ENCODE results near the gene PCTP. TPM values are rescaled to one million over a fixed set of nuclear protein-coding genes. Genes with fewer than 3 reads are reported as not detected.

The PCTP gene
- total RNA-seq, 4 donors from 2014 or later, result 5.0 to 14.3 (median 6.9) TPM

DNA sequence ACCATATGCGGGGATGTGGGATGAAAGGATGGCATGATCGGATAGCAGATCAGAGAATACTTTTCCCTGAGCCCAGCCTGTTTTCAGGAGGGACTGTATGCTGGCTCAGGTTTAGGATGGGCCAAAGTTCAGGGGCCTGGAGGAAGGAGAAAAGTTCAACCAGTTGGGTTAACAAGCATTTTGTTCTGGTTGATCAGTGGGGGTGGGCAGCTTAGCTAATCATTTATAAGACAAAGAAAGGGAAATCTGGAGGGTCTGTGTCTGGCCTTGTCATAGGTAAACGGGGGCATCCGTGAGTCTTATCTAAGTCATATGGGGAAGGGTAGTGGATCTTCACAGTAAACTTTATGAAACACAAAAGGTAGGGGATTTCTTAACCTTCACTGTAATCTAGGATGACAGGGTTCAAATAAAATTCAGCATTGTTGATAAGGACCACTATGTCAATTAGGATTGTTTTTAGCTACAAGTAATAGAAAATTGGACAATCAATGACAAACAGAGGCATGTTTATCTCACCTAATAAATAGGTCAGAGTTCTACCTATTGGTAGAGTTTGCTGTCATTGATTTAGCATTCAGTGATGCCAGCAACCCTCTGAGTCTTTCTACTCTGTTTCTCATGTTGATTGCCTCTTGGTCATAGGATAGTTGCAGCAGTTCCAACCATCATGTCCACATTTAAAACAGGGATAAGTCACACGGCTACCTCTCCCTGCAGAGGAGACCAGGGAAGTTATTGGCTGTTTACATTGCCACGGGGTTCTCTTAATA is 11.4 kb downstream of the PCTP start:
- TF ChIP-seq, protein P1, sequence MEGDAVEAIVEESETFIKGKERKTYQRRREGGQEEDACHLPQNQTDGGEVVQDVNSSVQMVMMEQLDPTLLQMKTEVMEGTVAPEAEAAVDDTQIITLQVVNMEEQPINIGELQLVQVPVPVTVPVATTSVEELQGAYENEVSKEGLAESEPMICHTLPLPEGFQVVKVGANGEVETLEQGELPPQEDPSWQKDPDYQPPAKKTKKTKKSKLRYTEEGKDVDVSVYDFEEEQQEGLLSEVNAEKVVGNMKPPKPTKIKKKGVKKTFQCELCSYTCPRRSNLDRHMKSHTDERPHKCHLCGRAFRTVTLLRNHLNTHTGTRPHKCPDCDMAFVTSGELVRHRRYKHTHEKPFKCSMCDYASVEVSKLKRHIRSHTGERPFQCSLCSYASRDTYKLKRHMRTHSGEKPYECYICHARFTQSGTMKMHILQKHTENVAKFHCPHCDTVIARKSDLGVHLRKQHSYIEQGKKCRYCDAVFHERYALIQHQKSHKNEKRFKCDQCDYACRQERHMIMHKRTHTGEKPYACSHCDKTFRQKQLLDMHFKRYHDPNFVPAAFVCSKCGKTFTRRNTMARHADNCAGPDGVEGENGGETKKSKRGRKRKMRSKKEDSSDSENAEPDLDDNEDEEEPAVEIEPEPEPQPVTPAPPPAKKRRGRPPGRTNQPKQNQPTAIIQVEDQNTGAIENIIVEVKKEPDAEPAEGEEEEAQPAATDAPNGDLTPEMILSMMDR (IDR thresholded peaks at IDR 0.05), result no peak
- no peak for TF ChIP-seq POLR2A (IDR thresholded peaks at IDR 0.05)
- H3K4me3 ChIP-seq (ENCODE audit: low read depth, poor library complexity, severe bottlenecking), result no peak overlapping the region
- no peak for DNase-seq (ENCODE audit: low spot score in 2 of 2)
- WGBS, 2 donors, result 90 to 96% methylated on average over 6 of the region's 6 CpGs
- intact Hi-C loops (cut with DNase I; ENCODE audit: low total_unique reads), result no loop called here

DNA sequence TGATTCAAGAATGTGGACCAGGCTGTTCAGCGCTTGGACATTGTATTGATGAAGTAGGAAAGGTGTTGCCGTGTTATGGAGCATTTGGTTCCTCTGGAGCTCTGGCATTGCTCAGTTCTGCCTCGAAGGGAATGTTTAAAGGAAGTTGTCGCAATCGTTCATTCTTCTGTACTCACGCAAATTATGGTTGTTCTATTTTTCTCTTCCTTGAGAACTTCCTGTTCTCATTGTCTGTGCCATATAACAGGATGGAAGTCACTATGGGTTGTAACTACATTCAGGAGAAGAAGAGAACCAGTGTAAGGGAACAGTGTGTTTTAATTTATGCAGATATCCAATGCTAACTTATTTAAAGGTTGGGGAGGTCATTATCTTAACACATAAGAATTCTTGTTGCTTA is 13.0 kb downstream of the PCTP start:
- intact Hi-C loops (cut with DNase I; ENCODE audit: low total_unique reads), result no loop called here
- no peak for TF ChIP-seq POLR2A (IDR thresholded peaks at IDR 0.05)
- TF ChIP-seq, protein P1 (IDR thresholded peaks at IDR 0.05), result no peak
- no peak for DNase-seq (ENCODE audit: low spot score in 2 of 2)
- no peak overlapping the region for H3K4me3 ChIP-seq (ENCODE audit: low read depth, poor library complexity, severe bottlenecking)
- 62 to 64% methylated on average over 6 of the region's 6 CpGs for WGBS, 2 donors

DNA sequence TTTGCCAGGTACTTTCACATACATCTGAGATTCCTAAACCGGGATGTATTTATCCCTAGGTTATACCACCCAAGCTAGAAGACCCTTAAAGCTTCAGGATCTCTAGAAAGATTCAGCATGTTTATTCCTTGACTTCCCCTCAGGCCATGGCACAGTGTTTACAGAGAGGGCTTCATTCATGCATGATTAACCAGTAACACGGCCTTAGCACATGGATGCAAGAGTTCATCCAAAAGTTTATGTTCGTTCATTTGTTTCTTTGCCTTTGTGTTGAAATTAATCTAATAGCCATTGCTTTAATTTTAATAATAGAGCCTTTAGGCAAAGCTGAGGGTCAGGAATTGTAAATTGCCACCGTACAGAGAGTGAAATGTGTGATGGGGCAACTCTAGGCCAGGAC is 13.8 kb downstream of the PCTP start:
- intact Hi-C loops (cut with DNase I; ENCODE audit: low total_unique reads), result no loop called here
- DNase-seq (ENCODE audit: low spot score in 2 of 2), result no peak
- TF ChIP-seq POLR2A (IDR thresholded peaks at IDR 0.05), result no peak
- TF ChIP-seq, protein P1 (IDR thresholded peaks at IDR 0.05), result no peak
- 86 to 87% methylated on average over 4 of the region's 4 CpGs for WGBS, 2 donors
- H3K4me3 ChIP-seq (ENCODE audit: low read depth, poor library complexity, severe bottlenecking), result no peak overlapping the region

DNA sequence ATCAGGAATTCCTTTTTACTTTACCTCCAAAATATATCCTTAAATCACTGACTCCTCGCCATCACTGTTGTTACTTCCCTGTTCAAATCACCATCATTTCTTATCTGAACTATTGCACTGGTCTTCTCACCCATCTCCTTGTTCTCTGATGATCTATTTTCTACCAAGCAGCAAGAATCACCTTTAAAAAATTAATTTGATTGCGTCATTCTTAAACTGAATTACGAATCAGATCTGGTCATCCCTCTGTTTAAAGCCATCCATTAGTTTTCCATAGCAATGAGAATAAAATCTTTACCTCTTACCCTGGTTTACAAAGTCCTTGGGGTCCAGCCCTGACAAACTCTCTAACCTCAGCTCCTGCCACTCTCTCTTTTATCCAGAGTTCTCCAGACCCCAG is 14.6 kb downstream of the PCTP start:
- DNase-seq (ENCODE audit: low spot score in 2 of 2), result no peak
- intact Hi-C loops (cut with DNase I; ENCODE audit: low total_unique reads), result no loop called here
- 91 to 93% methylated on average over 3 of the region's 3 CpGs for WGBS, 2 donors
- TF ChIP-seq, protein P1 (IDR thresholded peaks at IDR 0.05), result no peak
- TF ChIP-seq POLR2A (IDR thresholded peaks at IDR 0.05), result no peak
- no peak overlapping the region for H3K4me3 ChIP-seq (ENCODE audit: low read depth, poor library complexity, severe bottlenecking)

DNA sequence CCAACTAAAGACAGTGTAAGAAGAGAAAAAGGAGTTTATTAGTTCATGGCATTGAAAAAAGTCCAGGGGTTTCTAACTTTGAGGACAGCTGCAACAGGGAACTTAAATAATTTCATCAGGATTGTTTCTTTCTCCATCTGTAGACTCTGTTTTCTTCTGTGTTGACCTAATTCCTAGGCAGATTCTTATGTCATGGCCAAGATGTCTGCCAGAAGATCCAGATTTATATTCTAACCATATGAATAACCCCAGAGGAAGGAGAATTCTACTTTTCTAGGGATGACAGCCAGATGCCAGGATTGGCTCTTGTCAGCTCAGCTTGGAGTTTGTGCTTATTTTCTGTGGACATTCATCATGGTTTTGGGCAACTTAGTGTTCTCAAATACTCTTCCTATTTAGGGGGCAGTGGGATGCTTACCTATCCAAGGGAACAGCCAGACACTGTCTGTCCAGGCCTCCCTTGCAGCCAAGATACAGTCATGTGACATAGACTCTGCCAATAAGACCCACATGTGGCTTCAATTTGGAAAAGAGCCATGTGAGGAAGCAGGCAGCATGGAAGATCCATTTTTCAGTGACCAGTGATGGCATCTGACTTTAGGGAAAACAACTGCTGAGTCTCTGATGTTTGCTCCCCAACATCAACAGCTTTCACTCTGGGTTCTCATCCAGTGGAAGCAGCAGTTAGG is 18.2 kb downstream of the PCTP start:
- TF ChIP-seq, protein P1 (IDR thresholded peaks at IDR 0.05), result no peak
- TF ChIP-seq POLR2A (IDR thresholded peaks at IDR 0.05), result no peak
- DNase-seq (ENCODE audit: low spot score in 2 of 2), result no peak
- H3K4me3 ChIP-seq (ENCODE audit: low read depth, poor library complexity, severe bottlenecking), result no peak overlapping the region

More for the DNA sequence above, 18.2 kb downstream of the PCTP start:
- intact Hi-C loops (cut with DNase I; ENCODE audit: low total_unique reads), result no loop called here

Data from lower leg skin (tissue), 4 donors.